Vagina (tissue), 2 donors: ENCODE data around the gene WRAP53.

Source experiments
- CTCF ChIP-seq, 3 experiments: fragments of 450-650 bp in 2 of 3; fragments of 200-600 bp in 1 of 3; sonication (generic) in 1 of 3; IDR thresholded peaks; one replicate each; pipeline ENCODE4 v1.5.1; 2017 to 2019; ENCODE audit warnings: antibody characterized with exemption in 3 of 3, mild to moderate bottlenecking in 2 of 3, moderate library complexity in 2 of 3
- POLR2A ChIP-seq, 2 donors: fragments of 450-650 bp; IDR thresholded peaks; one replicate each; pipeline ENCODE4 v1.6.1; 2017; ENCODE audit warnings: antibody characterized with exemption in 2 of 2, mild to moderate bottlenecking in 2 of 2, moderate library complexity in 2 of 2
- POLR2AphosphoS5 ChIP-seq, 2 donors: sonication (generic); formaldehyde crosslinking; IDR thresholded peaks; one replicate each; pipeline ENCODE4 v1.9.0; 2017; ENCODE audit warnings: antibody characterized with exemption in 2 of 2, mild to moderate bottlenecking in 2 of 2, low read depth in 1 of 2; ENCODE audit not compliant: insufficient read depth in 1 of 2

- TF ChIP-seq CTCF (IDR thresholded peaks at IDR 0.05) (no peak), POLR2AphosphoS5 (IDR thresholded peaks at IDR 0.05; ENCODE audit: insufficient read depth in 1 of 2, low read depth in 1 of 2) (no peak), POLR2A (IDR thresholded peaks at IDR 0.05) (no peak)
Observed at GRCh38 chr17:7706631-7707354, 18.5 kb downstream of the WRAP53 start.
